K562 (cell line): ENCODE measurements around the gene MYL12B. TPM values are rescaled to one million over a fixed set of nuclear protein-coding genes. Genes with fewer than 3 reads are reported as not detected.

Experiments
- ATAC-seq: fragments of 200-7000 bp; cut with Tn5 transposase; 3 replicates; pipeline ENCODE4 v1.9.1; 2020; ENCODE audit warnings: moderate library complexity
- BruUV-seq: library from RNA; stranded (reverse); fragments of 400-500 nt; replicated peaks from 2 replicates; lab custom pipeline; 2021; lab: Mats Ljungman, UMichigan
- CTCF ChIA-PET: fragments of 300-600 bp; formaldehyde crosslinking; extraction: SDS; loops from one replicate; lab custom pipeline; 2021; ENCODE audit warnings: low intra/inter-chr PET ratio; lab: Yijun Ruan, JAX
- POLR2A ChIA-PET: fragments of 300-600, 350-650 bp; sonication (Branson Sonifier 250); formaldehyde crosslinking; extraction: SDS; loops from one replicate; lab custom pipeline; 2021; ENCODE audit warnings: antibody characterized with exemption, inconsistent platforms; lab: Yijun Ruan, JAX
- DNase-seq, 4 experiments: peaks; one replicate each; pipeline versions ENCODE4 v3.0.0 to v3.0.0-alpha.2; 2011 to 2018; ENCODE audit warnings: low spot score in 3 of 4, mixed read lengths in 3 of 4; ENCODE audit errors: extremely low read depth in 1 of 4
- FAIRE-seq: peaks from 2 replicates; lab custom pipeline; 2011; peaks lifted over from hg19 to GRCh38; lab: Jason Lieb, UNC
- H2AFZ ChIP-seq: 2 replicates; pipeline ENCODE4 v1.6.0; 2011; ENCODE audit warnings: low read depth, low read length, control low read depth, inconsistent platforms
- H3K27ac ChIP-seq: fragments of 200-600 bp; 3 replicates; pipeline ENCODE4 v1.8.0; 2011; ENCODE audit warnings: low read depth, mild to moderate bottlenecking, control low read depth, inconsistent platforms, low read length, moderate library complexity, mixed read lengths; ENCODE audit errors: extremely low read depth
- H3K27me3 ChIP-seq, 2 experiments: fragments of 300-600 bp in 1 of 2; 2 replicates in 1 of 2; 3 replicates in 1 of 2; pipeline versions ENCODE4 v1.6.0 to v1.8.0; 2011; ENCODE audit warnings: inconsistent platforms in 2 of 2, low read length in 2 of 2, mild to moderate bottlenecking in 1 of 2, mixed read lengths in 1 of 2, moderate library complexity in 1 of 2; ENCODE audit not compliant: control insufficient read depth in 2 of 2, insufficient read depth in 2 of 2
- H3K36me3 ChIP-seq: fragments of 300-600 bp; 3 replicates; pipeline ENCODE4 v1.8.0; 2011; ENCODE audit warnings: mild to moderate bottlenecking, low read length, inconsistent platforms; ENCODE audit not compliant: control insufficient read depth, insufficient read depth
- H3K4me1 ChIP-seq, 2 experiments: fragments of 200-600 bp in 1 of 2; replicated peaks in 1 of 2; 2 replicates in 1 of 2; 3 replicates in 1 of 2; pipeline versions ENCODE4 v1.5.1 to v1.8.0; 2011; ENCODE audit warnings: inconsistent platforms in 2 of 2, low read length in 2 of 2, mild to moderate bottlenecking in 1 of 2, mixed read lengths in 1 of 2, moderate library complexity in 1 of 2; ENCODE audit not compliant: control insufficient read depth in 2 of 2, insufficient read depth in 2 of 2
- H3K4me2 ChIP-seq: 2 replicates; pipeline ENCODE4 v1.6.1; 2011; ENCODE audit warnings: low read length, control low read depth, inconsistent platforms, mixed read lengths; ENCODE audit not compliant: insufficient read depth
- H3K4me3 ChIP-seq: fragments of 200-600 bp; sonication (generic), shearing (Covaris generic); 2 replicates; pipeline ENCODE4 v1.5.1; 2016; ENCODE audit warnings: control low read depth, inconsistent platforms
- H3K79me2 ChIP-seq: fragments of 200-600 bp; 3 replicates; pipeline ENCODE4 v1.8.0; 2011; ENCODE audit warnings: low read length, inconsistent platforms; ENCODE audit not compliant: control insufficient read depth, insufficient read depth
- H3K9ac ChIP-seq, 2 experiments: 2 replicates each; pipeline versions ENCODE4 v1.6.0 to v1.6.1; 2011; ENCODE audit warnings: low read depth in 2 of 2, low read length in 2 of 2, control low read depth in 1 of 2, inconsistent platforms in 1 of 2, mild to moderate bottlenecking in 1 of 2, mixed read lengths in 1 of 2; ENCODE audit not compliant: insufficient read depth in 1 of 2
- H3K9me1 ChIP-seq: one replicate; pipeline ENCODE4 v1.6.0; 2011; ENCODE audit warnings: inconsistent platforms, mild to moderate bottlenecking, low read length, moderate library complexity; ENCODE audit not compliant: control insufficient read depth, insufficient read depth
- H3K9me3 ChIP-seq: replicated peaks from 2 replicates; pipeline ENCODE4 v1.5.1; 2011; ENCODE audit warnings: low read depth, low read length, inconsistent platforms; ENCODE audit not compliant: control insufficient read depth, insufficient read depth
- H4K20me1 ChIP-seq: replicated peaks from 2 replicates; pipeline ENCODE4 v1.6.1; 2011; ENCODE audit warnings: low read length, inconsistent platforms, mixed read lengths; ENCODE audit not compliant: control insufficient read depth, insufficient read depth
- CBX2 ChIP-seq: fragments of 200-600 bp; sonication (generic); IDR thresholded peaks from one replicate; pipeline ENCODE4 v1.6.1; 2012; ENCODE audit warnings: mild to moderate bottlenecking, low read length, inconsistent platforms; ENCODE audit not compliant: insufficient read depth, poor library complexity, severe bottlenecking
- DDX20 ChIP-seq: fragments of 450-650 bp; IDR thresholded peaks from 2 replicates; pipeline ENCODE4 v1.6.1; 2016; ENCODE audit warnings: missing genetic modification characterization, low read depth, mild to moderate bottlenecking, missing compliant biosample characterization, moderate library complexity
- EP300 ChIP-seq: IDR thresholded peaks from 2 replicates; pipeline ENCODE4 v1.6.1; 2012; ENCODE audit warnings: low read length, improper control_type of control experiment
- ETV6 ChIP-seq, 3 experiments: fragments of 150-350 bp in 1 of 3; sonication (generic) in 1 of 3; formaldehyde crosslinking in 1 of 3; IDR thresholded peaks; 2 replicates each; pipeline versions ENCODE4 v1.6.1 to v1.8.0; 2014 to 2022; ENCODE audit warnings: borderline replicate concordance in 2 of 3, low read depth in 2 of 3, antibody characterized with exemption in 1 of 3, low read length in 1 of 3, mild to moderate bottlenecking in 1 of 3, missing genetic modification reagents in 1 of 3
- HBP1 ChIP-seq: fragments of 450-650 bp; formaldehyde crosslinking; IDR thresholded peaks from 2 replicates; pipeline ENCODE4 v1.4.0; 2022; ENCODE audit warnings: missing genetic modification characterization
- JUND ChIP-seq, 2 experiments: IDR thresholded peaks; 2 replicates in 1 of 2; 3 replicates in 1 of 2; pipeline ENCODE4 v1.6.1; 2011; ENCODE audit warnings: borderline replicate concordance in 2 of 2, low read depth in 2 of 2, low read length in 2 of 2, improper control_type of control experiment in 1 of 2, missing biosample characterization in 1 of 2, missing genetic modification characterization in 1 of 2, missing genetic modification reagents in 1 of 2
- L3MBTL2 ChIP-seq: fragments of 450-650 bp; IDR thresholded peaks from 2 replicates; pipeline ENCODE4 v1.6.1; 2016; ENCODE audit warnings: mild to moderate bottlenecking, moderate library complexity
- MLX ChIP-seq, 2 experiments: fragments of 450-650 bp in 1 of 2; sonication (generic) in 1 of 2; formaldehyde crosslinking; conservative IDR thresholded peaks; 2 replicates each; pipeline versions ENCODE4 v1.4.0 to v1.8.1; 2020 to 2022; ENCODE audit warnings: mild to moderate bottlenecking in 1 of 2, missing genetic modification reagents in 1 of 2
- NFRKB ChIP-seq: fragments of 450-650 bp; IDR thresholded peaks from 2 replicates; pipeline ENCODE4 v1.6.1; 2016; ENCODE audit warnings: low read depth
- PML ChIP-seq: IDR thresholded peaks from 2 replicates; pipeline ENCODE4 v1.6.1; 2012; ENCODE audit warnings: low read length, inconsistent platforms
- POLR2A ChIP-seq: fragments of 450-650 bp; conservative IDR thresholded peaks from 2 replicates; pipeline ENCODE4 v1.6.1; 2016
- POLR2AphosphoS2 ChIP-seq: IDR thresholded peaks from 2 replicates; pipeline ENCODE4 v1.6.1; 2012; ENCODE audit warnings: low read length, improper control_type of control experiment
- POLR2B ChIP-seq: fragments of 450-650 bp; IDR thresholded peaks from 2 replicates; pipeline ENCODE4 v1.6.1; 2018; ENCODE audit warnings: low read depth; ENCODE audit not compliant: partially characterized antibody
- POU5F1 ChIP-seq: fragments of 150-350 bp; IDR thresholded peaks from 2 replicates; pipeline ENCODE4 v1.6.1; 2014; ENCODE audit warnings: borderline replicate concordance, low read length, low read depth, mild to moderate bottlenecking; ENCODE audit not compliant: partially characterized antibody
- RFX7 ChIP-seq: fragments of 250-450 bp; sonication (Bioruptor Pico); IDR thresholded peaks from 2 replicates; pipeline ENCODE4 v1.5.1; 2021; ENCODE audit warnings: mild to moderate bottlenecking
- SMAD3 ChIP-seq: fragments of 450-650 bp; formaldehyde crosslinking; conservative IDR thresholded peaks from 2 replicates; pipeline ENCODE4 v1.4.0; 2020; ENCODE audit warnings: mild to moderate bottlenecking
- SNIP1 ChIP-seq: fragments of 450-650 bp; IDR thresholded peaks from 2 replicates; pipeline ENCODE4 v1.7.1; 2017; ENCODE audit warnings: low read depth, mild to moderate bottlenecking
- SUPT5H ChIP-seq: fragments of 450-650 bp; IDR thresholded peaks from 2 replicates; pipeline ENCODE4 v1.6.1; 2016
- TCF7L2 ChIP-seq: fragments of 150-350 bp; IDR thresholded peaks from 2 replicates; pipeline ENCODE4 v1.6.1; 2016; ENCODE audit warnings: low read depth, mild to moderate bottlenecking, low read length, moderate library complexity
- XRCC4 ChIP-seq: IDR thresholded peaks from one replicate; pipeline ENCODE4 v1.6.1; 2011; ENCODE audit not compliant: insufficient read depth, insufficient read length; ENCODE audit errors: extremely low read depth
- ZKSCAN3 ChIP-seq: fragments of 250-450 bp; sonication (Bioruptor Pico); IDR thresholded peaks from 2 replicates; pipeline ENCODE4 v1.4.0; 2020
- ZNF133 ChIP-seq: fragments of 250-450 bp; sonication (Bioruptor Pico); IDR thresholded peaks from 2 replicates; pipeline ENCODE4 v1.4.0; 2020; ENCODE audit warnings: mild to moderate bottlenecking
- ZNF174 ChIP-seq: fragments of 250-450 bp; sonication (Bioruptor Pico); IDR thresholded peaks from 2 replicates; pipeline ENCODE4 v1.4.0; 2020; ENCODE audit warnings: mild to moderate bottlenecking
- ZSCAN32 ChIP-seq: fragments of 450-650 bp; formaldehyde crosslinking; IDR thresholded peaks from 2 replicates; pipeline ENCODE4 v1.4.0; 2020; ENCODE audit warnings: mild to moderate bottlenecking, moderate library complexity
- WGBS: fragments of 100-300 bp; shearing (Covaris generic); methylation state at CpG from one replicate; pipeline ENCODE4 v1.1.6; 2016; ENCODE audit warnings: low coverage, mixed read lengths; ENCODE audit not compliant: insufficient coverage; ENCODE audit errors: missing lambda C conversion rate; 5-methylcytosine and 5-hydroxymethylcytosine counted together
- in situ Hi-C: fragments of 300-500 bp; cut with MboI; formaldehyde crosslinking; loops from 4 replicates; pipeline ENCODE4 v1.15.0; 2018; ENCODE audit warnings: inconsistent platforms, mixed read lengths
- intact Hi-C: fragments of 100-400 bp; cut with micrococcal nuclease; formaldehyde crosslinking; loops from 2 replicates; pipeline ENCODE4 v1.14.2; 2022
- polyA plus RNA-seq, 8 experiments: library from polyadenylated mRNA; depleted of rRNA in 4 of 8; stranded (reverse) in 5 of 8; unstranded in 3 of 8; fragments of >200 nt; fragmentation: Nextera tagmentation in 2 of 8; fragmentation: Illumina TruSeq in 1 of 8; extraction: Ambion mirVana in 2 of 8; extraction: Trizol in 1 of 8; gene quantifications; 2 replicates each; pipeline versions ENCODE4 v1.2.1 to v1.2.3, GENCODE V29; 2011 to 2014; ENCODE audit warnings: inconsistent platforms in 1 of 8, missing spikeins in 1 of 8
- total RNA-seq, 7 experiments: library from RNA; depleted of rRNA in 6 of 7; stranded (reverse); fragments of >200 nt in 6 of 7; fragmentation: Illumina TruSeq in 2 of 7; extraction: Trizol in 2 of 7; gene quantifications; 2 replicates each; pipeline versions ENCODE4 v1.2.1 to v1.2.3, GENCODE V29; 2011 to 2021; ENCODE audit warnings: low replicate concordance in 1 of 7

Gene MYL12B
- total and polyA plus RNA-seq, 9 of the 15 experiments (the other 6 are each of a cell fraction or from before 2014, with no cell fraction given), result 220 to 995 (median 463) TPM

- H3K9me1 ChIP-seq, result no peaks in the 10 kb centered on the region
- intact Hi-C loops (no loop called here), in situ Hi-C loops (no loop called here)
- H3K4me2 ChIP-seq, result no peak overlapping the region
- no peaks in the 10 kb centered on the region for H3K27me3 ChIP-seq
- H3K9ac ChIP-seq, result no peak overlapping the region
- FAIRE-seq (no peak), DNase-seq (no peak), ATAC-seq (no peak)
- WGBS, result 83% methylated on average over 1 of the region's 1 CpG
- H3K79me2 ChIP-seq, result peaks cover 63% of the 10 kb centered on the region
- no peaks in the 10 kb centered on the region for H3K9me3 ChIP-seq
- no TSS peak for BruUV-seq
- ChIA-PET CTCF (no interaction called here), POLR2A (interaction anchor here (1.0 to 1.5 kb wide), 4 partner anchors 9 to 342 kb away, joined by 3 to 4 read pairs (median 4); partner anchors contain the start of gene MYL12B)
- H3K4me1 ChIP-seq, result peaks cover 0 to 9% of the 10 kb centered on the region in 2 experiments; a peak in 2 of 5 replicates
- peaks cover 14% of the 10 kb centered on the region; the same call in 1 of the 2 replicates for H4K20me1 ChIP-seq
- H3K36me3 ChIP-seq, result peaks cover 90% of the 10 kb centered on the region
- H3K4me3 ChIP-seq, result no peak overlapping the region
- H2AFZ ChIP-seq, result no peak overlapping the region
- H3K27ac ChIP-seq, result no peak overlapping the region
- TF ChIP-seq RFX7, result no peak
- TF ChIP-seq POLR2A, result peak; percentile 43
- no peak for TF ChIP-seq JUND (IDR thresholded peaks at IDR 0.05; ENCODE audit: borderline replicate concordance, low read depth, low read length)
- TF ChIP-seq JUND (tag; IDR thresholded peaks at IDR 0.05; ENCODE audit: borderline replicate concordance, low read depth, low read length), result no peak
- no peak for TF ChIP-seq SMAD3 (CRISPR knock-in tag)
- no peak for TF ChIP-seq TCF7L2
- TF ChIP-seq DDX20, result no peak
- TF ChIP-seq POLR2B, result peak; percentile 57
- TF ChIP-seq PML, result peak; percentile 8; the same call in 1 of the 2 replicates
- 0 out of 2 replicates have a peak, but pooled peaks have one; percentile 51 for TF ChIP-seq HBP1 (CRISPR knock-in tag)
- no peak for TF ChIP-seq ZSCAN32
- peak; percentile 53 for TF ChIP-seq SUPT5H
- TF ChIP-seq CBX2, result no peak
- TF ChIP-seq NFRKB, result no peak
- TF ChIP-seq L3MBTL2, result no peak
- no peak for TF ChIP-seq ZNF133 (CRISPR knock-in tag)
- no peak for TF ChIP-seq XRCC4
- TF ChIP-seq MLX (CRISPR knock-in tag; conservative IDR thresholded peaks at IDR 0.05), result no peak
- peak; percentile 75; the same call in 1 of the 2 replicates for TF ChIP-seq POLR2AphosphoS2
- no peak for TF ChIP-seq ZKSCAN3 (CRISPR knock-in tag)
- no peak for TF ChIP-seq POU5F1
- no peak for TF ChIP-seq ETV6 (IDR thresholded peaks at IDR 0.05; ENCODE audit: borderline replicate concordance in 1 of 2, low read depth in 2 of 2, low read length in 1 of 2)
- no peak for TF ChIP-seq ETV6 (CRISPR knock-in tag; IDR thresholded peaks at IDR 0.05; ENCODE audit: borderline replicate concordance)
- no peak for TF ChIP-seq SNIP1
- no peak for TF ChIP-seq EP300
- TF ChIP-seq ZNF174 (CRISPR knock-in tag), result no peak
These were observed 9.1 kb upstream of the MYL12B start for GRCh38 chr18:3252843-3253242.
